ENCODE measurements around the gene MAPK8IP2. TPM values are rescaled to one million over a fixed set of nuclear protein-coding genes. Genes with fewer than 3 reads are reported as not detected.

The MAPK8IP2 gene
- total and polyA plus RNA-seq, 2 of the 13 experiments (the other 11 are each of a cell fraction or from before 2014, with no cell fraction given): 1.3 to 2.6 TPM

DNA sequence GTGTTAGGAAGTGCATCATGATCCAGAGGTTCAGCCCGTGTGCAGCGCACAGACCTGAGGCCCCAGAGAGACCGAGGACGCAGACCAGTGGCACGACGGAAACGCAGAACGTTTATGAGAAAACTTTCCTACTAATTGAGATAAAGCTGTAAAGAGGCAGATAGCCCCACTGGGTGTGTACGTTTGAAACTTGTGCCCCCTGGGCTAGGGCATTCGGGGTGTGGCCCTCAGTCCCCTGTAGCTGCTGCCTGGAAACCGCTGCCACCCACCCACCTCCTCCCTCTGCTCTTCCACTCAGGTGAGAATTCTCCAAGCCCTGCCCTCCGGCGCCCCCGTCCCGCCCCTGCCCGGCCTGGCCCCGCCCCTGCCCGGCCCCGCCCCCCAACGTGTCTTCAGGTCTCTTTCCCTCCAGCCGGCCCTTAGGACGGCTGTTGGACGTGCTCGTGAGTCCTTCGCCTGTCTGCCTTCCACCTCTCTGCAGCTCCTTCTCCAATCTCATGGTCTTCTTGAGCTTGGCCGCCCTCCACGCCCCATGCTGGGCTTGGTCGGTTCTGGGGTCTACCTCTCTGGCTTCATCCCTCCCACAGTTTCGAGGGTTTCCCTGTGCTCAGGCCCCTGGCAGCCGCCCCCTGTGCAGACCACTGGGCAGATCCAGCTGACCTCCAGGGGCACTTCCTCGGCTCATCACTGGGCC is 12.1 kb downstream of the MAPK8IP2 start:
- H4K20me1 ChIP-seq (ENCODE audit: insufficient read depth, low read length): no peaks in the 10 kb centered on the region
- in situ Hi-C loops (cut with HindIII; ENCODE audit: extremely low pct_ligation_motif_present, low pct_unique_long_range_greater_than_20kb) (loop anchor here (5.0 kb wide), 1 partner anchor 35 kb away; the partner anchor contains the start of gene CPT1B), intact Hi-C loops (cut with micrococcal nuclease; ENCODE audit: unreplicated experiment) (no loop called here)
- TF ChIP-seq ZNF777 (CRISPR knock-in tag; IDR thresholded peaks at IDR 0.05) (peak; percentile 81), ZNF33B (CRISPR knock-in tag; IDR thresholded peaks at IDR 0.05) (no peak), TFDP1 (CRISPR knock-in tag; IDR thresholded peaks at IDR 0.05; ENCODE audit: borderline replicate concordance) (peak; percentile 34; the same call in 1 of the 2 replicates), ZNF605 (CRISPR knock-in tag; IDR thresholded peaks at IDR 0.05) (0 out of 2 replicates have a peak, but pooled peaks have one; percentile 11), ZNF780A (CRISPR knock-in tag; IDR thresholded peaks at IDR 0.05) (no peak), SP4 (CRISPR knock-in tag; IDR thresholded peaks at IDR 0.05) (0 out of 2 replicates have a peak, but pooled peaks have one; percentile 1), ZNF768 (CRISPR knock-in tag; IDR thresholded peaks at IDR 0.05) (peak; percentile 87)
- H3K4me3 ChIP-seq (replicated peaks in 1 of 3; ENCODE audit: insufficient read depth in 1 of 3, low read depth in 2 of 3, low read length in 3 of 3): peak overlapping the region in 1 of 3 experiments; percentile 71; a peak in 1 of 6 replicates
- 43% methylated on average over 24 of the region's 31 CpGs for WGBS (ENCODE audit: low lambda C conversion rate)
- no peaks in the 10 kb centered on the region for H3K79me2 ChIP-seq (ENCODE audit: insufficient read depth, low read length)
- no peak overlapping the region for H2AFZ ChIP-seq (ENCODE audit: low read length)
- H3K9ac ChIP-seq (ENCODE audit: insufficient read depth, low read depth, low read length): no peak overlapping the region
- POLR2A ChIA-PET: interaction anchor here (0.7 to 1.6 kb wide), 5 partner anchors 10 to 87 kb away, joined by 4 to 5 read pairs (median 4); partner anchors contain the start of genes CHKB and SCO2
- no peaks in the 10 kb centered on the region for H3K36me3 ChIP-seq (replicated peaks in 1 of 2; ENCODE audit: control insufficient read depth in 1 of 2, insufficient read depth in 2 of 2, low read length in 2 of 2)
- BruUV-seq (replicated peaks): no TSS peak
- H3K4me1 ChIP-seq (ENCODE audit: insufficient read depth, low read length): peaks cover 22% of the 10 kb centered on the region
- H3K27ac ChIP-seq (ENCODE audit: extremely low read length, insufficient read depth, low read length): peak overlapping the region; percentile 28
- FAIRE-seq (no peak), DNase-seq (ENCODE audit: low spot score) (no peak), ATAC-seq (peak; percentile 47)
- H3K9me3 ChIP-seq (ENCODE audit: low read length): no peaks in the 10 kb centered on the region
- CTCF ChIA-PET (ENCODE audit: low intra/inter-chr PET ratio, low total read pairs): interaction anchor here (1.0 kb wide), 1 partner anchor 50 kb away, joined by 3 read pairs; the partner anchor contains the start of gene SYCE3
- H3K27me3 ChIP-seq (ENCODE audit: control insufficient read depth in 1 of 2, insufficient read depth in 2 of 2, low read length in 2 of 2): peaks cover 0 to 6% of the 10 kb centered on the region in 2 experiments; a peak in 1 of 5 replicates
- H3K4me2 ChIP-seq (ENCODE audit: low read depth, low read length): peak overlapping the region; percentile 78
